HepG2 (cell line): ENCODE results near the gene SYCP2. TPM values are rescaled to one million over a fixed set of nuclear protein-coding genes. Genes with fewer than 3 reads are reported as not detected.

Source experiments
- ATF7 ChIP-seq, 2 experiments: fragments of 450-650 bp in 1 of 2; sonication (generic) in 1 of 2; formaldehyde crosslinking in 1 of 2; IDR thresholded peaks; 2 replicates each; pipeline versions ENCODE4 v1.4.0 to v1.6.1; 2016 to 2020; ENCODE audit warnings: antibody characterized with exemption in 1 of 2, mild to moderate bottlenecking in 1 of 2, missing genetic modification reagents in 1 of 2
- HNF4A ChIP-seq: sonication (generic); formaldehyde crosslinking; IDR thresholded peaks from 2 replicates; pipeline ENCODE4 v1.4.0; 2020; ENCODE audit warnings: missing genetic modification reagents
- HNRNPUL1 ChIP-seq: fragments of 200-400 bp; formaldehyde crosslinking; IDR thresholded peaks from 2 replicates; pipeline ENCODE4 v1.6.1; 2017; ENCODE audit warnings: low read depth, mild to moderate bottlenecking, low read length, moderate library complexity
- HOXA5 ChIP-seq: sonication (generic); formaldehyde crosslinking; IDR thresholded peaks from 2 replicates; pipeline ENCODE4 v1.4.0; 2020; ENCODE audit warnings: missing genetic modification reagents
- IKZF1 ChIP-seq: fragments of 450-650 bp; IDR thresholded peaks from 2 replicates; pipeline ENCODE4 v1.7.1; 2016
- IRF2 ChIP-seq: IDR thresholded peaks from 2 replicates; pipeline ENCODE4 v1.6.1; 2018; ENCODE audit warnings: missing genetic modification reagents, missing compliant biosample characterization
- KDM2A ChIP-seq: sonication (generic); formaldehyde crosslinking; IDR thresholded peaks from 2 replicates; pipeline ENCODE4 v1.4.0; 2020; ENCODE audit warnings: low read depth, missing genetic modification reagents, borderline replicate concordance
- KLF15 ChIP-seq: sonication (generic); formaldehyde crosslinking; IDR thresholded peaks from 2 replicates; pipeline ENCODE4 v1.8.1; 2023; ENCODE audit warnings: borderline replicate concordance, mild to moderate bottlenecking, inconsistent platforms, missing genetic modification reagents, mixed read lengths
- KLF9 ChIP-seq: IDR thresholded peaks from 2 replicates; pipeline ENCODE4 v1.6.1; 2016; ENCODE audit warnings: low read depth
- MATR3 ChIP-seq: sonication (generic); formaldehyde crosslinking; IDR thresholded peaks from 2 replicates; pipeline ENCODE4 v1.4.0; 2020; ENCODE audit warnings: missing genetic modification reagents
- MTF2 ChIP-seq: sonication (generic); formaldehyde crosslinking; IDR thresholded peaks from 2 replicates; pipeline ENCODE4 v1.5.0; 2020; ENCODE audit warnings: missing genetic modification reagents, borderline replicate concordance
- MZF1 ChIP-seq: sonication (generic); formaldehyde crosslinking; IDR thresholded peaks from 2 replicates; pipeline ENCODE4 v1.8.1; 2023; ENCODE audit warnings: mild to moderate bottlenecking, missing genetic modification reagents, borderline replicate concordance
- NFYC ChIP-seq: IDR thresholded peaks from 2 replicates; pipeline ENCODE4 v1.6.1; 2016; ENCODE audit warnings: missing genetic modification reagents, missing compliant biosample characterization
- PTBP1 ChIP-seq: fragments of 200-400 bp; formaldehyde crosslinking; IDR thresholded peaks from 2 replicates; pipeline ENCODE4 v1.6.1; 2018; ENCODE audit warnings: low read length, low read depth; ENCODE audit not compliant: poor library complexity, severe bottlenecking
- RAD21 ChIP-seq: fragments of 450-650 bp; formaldehyde crosslinking; IDR thresholded peaks from 2 replicates; pipeline ENCODE4 v1.5.0; 2020; ENCODE audit warnings: mild to moderate bottlenecking
- SAP130 ChIP-seq: IDR thresholded peaks from 2 replicates; pipeline ENCODE4 v1.6.1; 2016; ENCODE audit warnings: low read depth
- SSRP1 ChIP-seq: IDR thresholded peaks from 2 replicates; pipeline ENCODE4 v1.6.1; 2016; ENCODE audit warnings: control low read depth
- ZBTB3 ChIP-seq: sonication (generic); formaldehyde crosslinking; IDR thresholded peaks from 2 replicates; pipeline ENCODE4 v1.4.0; 2020; ENCODE audit warnings: low read depth, mild to moderate bottlenecking, moderate library complexity, missing genetic modification reagents, borderline replicate concordance
- ZBTB7A ChIP-seq: sonication (generic); formaldehyde crosslinking; IDR thresholded peaks from 2 replicates; pipeline ENCODE4 v1.8.0; 2022; ENCODE audit warnings: mild to moderate bottlenecking, missing genetic modification reagents
- ZNF235 ChIP-seq: sonication (generic); formaldehyde crosslinking; IDR thresholded peaks from 2 replicates; pipeline ENCODE4 v1.8.1; 2023; ENCODE audit warnings: mild to moderate bottlenecking, missing genetic modification reagents, borderline replicate concordance
- ZNF501 ChIP-seq: sonication (generic); formaldehyde crosslinking; IDR thresholded peaks from 2 replicates; pipeline ENCODE4 v1.5.1; 2020; ENCODE audit warnings: mild to moderate bottlenecking, moderate library complexity, missing genetic modification reagents
- polyA plus RNA-seq, 8 experiments: library from polyadenylated mRNA; depleted of rRNA in 3 of 8; stranded (reverse) in 7 of 8; unstranded in 1 of 8; fragments of >200 nt; fragmentation: Illumina TruSeq in 4 of 8; extraction: Trizol in 4 of 8; gene quantifications; 2 replicates each; pipeline versions ENCODE4 v1.2.1 to v1.2.3, GENCODE V29; 2011 to 2016; ENCODE audit warnings: low read depth in 4 of 8, missing spikeins in 1 of 8, mixed read lengths in 1 of 8; ENCODE audit not compliant: insufficient read depth in 1 of 8
- total RNA-seq, 5 experiments: library from RNA; depleted of rRNA; stranded (reverse); fragments of >200 nt; fragmentation: Illumina TruSeq; extraction: Trizol; gene quantifications; 2 replicates each; pipeline ENCODE4 v1.2.3, GENCODE V29; 2016; ENCODE audit warnings: low read depth in 1 of 5
- TF ChIP-seq, protein P1 (sequence below): sonication (generic); formaldehyde crosslinking; IDR thresholded peaks from 2 replicates; pipeline ENCODE4 v1.4.0; 2020; ENCODE audit warnings: missing genetic modification reagents, borderline replicate concordance
- TF ChIP-seq, protein P2 (sequence below): sonication (generic); formaldehyde crosslinking; IDR thresholded peaks from 2 replicates; pipeline ENCODE4 v1.8.1; 2023; ENCODE audit warnings: mild to moderate bottlenecking, moderate library complexity, missing genetic modification reagents
- TF ChIP-seq, protein P3 (sequence below): sonication (generic); formaldehyde crosslinking; IDR thresholded peaks from 2 replicates; pipeline ENCODE4 v1.5.0; 2020; ENCODE audit warnings: mild to moderate bottlenecking, missing genetic modification reagents

The SYCP2 gene
- total and polyA plus RNA-seq, 2 of the 13 experiments (the other 11 are each of a cell fraction or from before 2014, with no cell fraction given), result 0.07 to 0.24 TPM

DNA sequence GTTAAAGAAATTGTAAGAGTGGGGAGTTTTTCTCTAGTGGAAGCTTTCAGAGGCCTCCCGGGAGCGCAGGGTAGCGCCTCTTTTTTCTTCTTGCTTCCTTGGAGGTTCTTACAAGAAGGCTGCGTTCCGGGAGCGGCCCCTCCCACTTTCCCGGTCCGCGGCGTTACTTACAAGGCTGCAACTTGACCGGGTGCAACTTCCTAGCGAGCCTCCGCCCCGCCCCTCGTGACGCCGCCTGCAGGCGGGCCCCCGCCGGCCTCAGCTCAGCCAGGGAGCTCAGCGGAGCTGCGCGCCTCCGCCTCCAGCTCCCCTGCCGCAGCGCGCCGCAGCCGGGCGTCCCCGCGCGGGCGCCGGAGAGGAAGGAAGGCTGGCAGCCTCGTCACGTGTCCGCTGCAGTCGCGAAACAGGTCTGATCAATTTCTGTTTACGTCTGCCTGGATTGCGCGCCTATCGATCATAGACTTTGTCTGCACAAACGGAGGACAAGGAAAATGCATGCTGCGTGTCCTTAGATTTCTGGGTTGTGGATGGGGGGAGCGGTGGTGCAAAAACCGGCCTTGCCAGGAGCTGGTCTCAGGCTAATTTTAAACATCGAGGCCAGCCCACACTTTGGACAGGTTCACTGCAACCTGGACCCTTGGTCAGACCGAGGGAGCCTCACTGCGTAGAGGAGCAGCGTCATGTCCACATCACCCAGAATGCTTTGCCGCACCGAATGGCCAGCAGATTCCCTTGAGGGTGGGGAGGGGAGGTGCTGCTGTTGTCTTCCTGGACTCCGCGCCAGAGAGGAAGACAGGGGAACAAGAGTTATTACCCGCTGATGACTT, 6.9 kb upstream of the SYCP2 start, which contains the start of the genes FAM217B and PPP1R3D (continued):
- TF ChIP-seq, protein P1, sequence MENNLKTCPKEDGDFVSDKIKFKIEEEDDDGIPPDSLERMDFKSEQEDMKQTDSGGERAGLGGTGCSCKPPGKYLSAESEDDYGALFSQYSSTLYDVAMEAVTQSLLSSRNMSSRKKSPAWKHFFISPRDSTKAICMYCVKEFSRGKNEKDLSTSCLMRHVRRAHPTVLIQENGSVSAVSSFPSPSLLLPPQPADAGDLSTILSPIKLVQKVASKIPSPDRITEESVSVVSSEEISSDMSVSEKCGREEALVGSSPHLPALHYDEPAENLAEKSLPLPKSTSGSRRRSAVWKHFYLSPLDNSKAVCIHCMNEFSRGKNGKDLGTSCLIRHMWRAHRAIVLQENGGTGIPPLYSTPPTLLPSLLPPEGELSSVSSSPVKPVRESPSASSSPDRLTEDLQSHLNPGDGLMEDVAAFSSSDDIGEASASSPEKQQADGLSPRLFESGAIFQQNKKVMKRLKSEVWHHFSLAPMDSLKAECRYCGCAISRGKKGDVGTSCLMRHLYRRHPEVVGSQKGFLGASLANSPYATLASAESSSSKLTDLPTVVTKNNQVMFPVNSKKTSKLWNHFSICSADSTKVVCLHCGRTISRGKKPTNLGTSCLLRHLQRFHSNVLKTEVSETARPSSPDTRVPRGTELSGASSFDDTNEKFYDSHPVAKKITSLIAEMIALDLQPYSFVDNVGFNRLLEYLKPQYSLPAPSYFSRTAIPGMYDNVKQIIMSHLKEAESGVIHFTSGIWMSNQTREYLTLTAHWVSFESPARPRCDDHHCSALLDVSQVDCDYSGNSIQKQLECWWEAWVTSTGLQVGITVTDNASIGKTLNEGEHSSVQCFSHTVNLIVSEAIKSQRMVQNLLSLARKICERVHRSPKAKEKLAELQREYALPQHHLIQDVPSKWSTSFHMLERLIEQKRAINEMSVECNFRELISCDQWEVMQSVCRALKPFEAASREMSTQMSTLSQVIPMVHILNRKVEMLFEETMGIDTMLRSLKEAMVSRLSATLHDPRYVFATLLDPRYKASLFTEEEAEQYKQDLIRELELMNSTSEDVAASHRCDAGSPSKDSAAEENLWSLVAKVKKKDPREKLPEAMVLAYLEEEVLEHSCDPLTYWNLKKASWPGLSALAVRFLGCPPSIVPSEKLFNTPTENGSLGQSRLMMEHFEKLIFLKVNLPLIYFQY (CRISPR knock-in tag), result peak; percentile 33
- TF ChIP-seq RAD21 (CRISPR knock-in tag) (no peak; the same call in 1 of the 2 replicates), ZBTB3 (no peak), HOXA5 (CRISPR knock-in tag) (0 out of 2 replicates have a peak, but pooled peaks have one; percentile 13), ATF7 (IDR thresholded peaks at IDR 0.05) (no peak), ATF7 (CRISPR knock-in tag; IDR thresholded peaks at IDR 0.05) (0 out of 2 replicates have a peak, but pooled peaks have one; percentile 41), MTF2 (CRISPR knock-in tag) (no peak), KLF15 (CRISPR knock-in tag) (no peak), MATR3 (CRISPR knock-in tag) (no peak), SSRP1 (CRISPR knock-in tag) (no peak), HNRNPUL1 (no peak), KLF9 (CRISPR knock-in tag) (peak; percentile 88; the same call in 1 of the 2 replicates), ZNF501 (peak; percentile 95), IRF2 (CRISPR knock-in tag) (peak; percentile 84), IKZF1 (no peak), ZNF235 (CRISPR knock-in tag) (no peak), HNF4A (CRISPR knock-in tag) (peak; percentile 87), NFYC (CRISPR knock-in tag) (no peak; the same call in 1 of the 2 replicates), SAP130 (no peak; the same call in none of the 2 replicates), MZF1 (peak; percentile 6; the same call in 1 of the 2 replicates), PTBP1 (no peak), ZBTB7A (CRISPR knock-in tag) (0 out of 2 replicates have a peak, but pooled peaks have one; percentile 33), KDM2A (peak; percentile 87)
- TF ChIP-seq, protein P2, sequence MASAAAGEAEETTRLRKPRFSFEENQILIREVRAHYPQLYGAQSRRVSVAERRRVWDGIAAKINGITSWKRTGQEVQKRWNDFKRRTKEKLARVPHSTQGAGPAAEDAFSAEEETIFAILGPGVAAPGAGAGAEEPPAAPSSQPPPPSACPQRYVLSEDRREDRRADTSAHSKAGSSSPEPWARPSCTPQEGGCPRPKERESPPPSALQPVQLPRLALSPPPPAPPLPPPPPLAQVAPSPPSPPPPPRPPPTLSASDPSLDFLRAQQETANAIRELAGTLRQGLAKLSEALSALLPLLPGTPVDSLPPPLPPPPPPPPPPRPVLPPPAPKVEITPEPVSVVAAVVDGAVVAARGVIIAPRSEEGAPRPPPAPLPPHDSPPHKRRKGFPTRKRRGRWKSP (CRISPR knock-in tag), result peak; percentile 84
- TF ChIP-seq, protein P3, sequence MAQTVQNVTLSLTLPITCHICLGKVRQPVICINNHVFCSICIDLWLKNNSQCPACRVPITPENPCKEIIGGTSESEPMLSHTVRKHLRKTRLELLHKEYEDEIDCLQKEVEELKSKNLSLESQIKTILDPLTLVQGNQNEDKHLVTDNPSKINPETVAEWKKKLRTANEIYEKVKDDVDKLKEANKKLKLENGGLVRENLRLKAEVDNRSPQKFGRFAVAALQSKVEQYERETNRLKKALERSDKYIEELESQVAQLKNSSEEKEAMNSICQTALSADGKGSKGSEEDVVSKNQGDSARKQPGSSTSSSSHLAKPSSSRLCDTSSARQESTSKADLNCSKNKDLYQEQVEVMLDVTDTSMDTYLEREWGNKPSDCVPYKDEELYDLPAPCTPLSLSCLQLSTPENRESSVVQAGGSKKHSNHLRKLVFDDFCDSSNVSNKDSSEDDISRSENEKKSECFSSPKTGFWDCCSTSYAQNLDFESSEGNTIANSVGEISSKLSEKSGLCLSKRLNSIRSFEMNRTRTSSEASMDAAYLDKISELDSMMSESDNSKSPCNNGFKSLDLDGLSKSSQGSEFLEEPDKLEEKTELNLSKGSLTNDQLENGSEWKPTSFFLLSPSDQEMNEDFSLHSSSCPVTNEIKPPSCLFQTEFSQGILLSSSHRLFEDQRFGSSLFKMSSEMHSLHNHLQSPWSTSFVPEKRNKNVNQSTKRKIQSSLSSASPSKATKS (CRISPR knock-in tag), result no peak
